ENCODE measurements around the gene EXOC4. TPM values are rescaled to one million over a fixed set of nuclear protein-coding genes. Genes with fewer than 3 reads are reported as not detected.

Gene EXOC4
- total RNA-seq, 1 experiment from 2014 or later, result 71.0 TPM

- intact Hi-C loops (cut with micrococcal nuclease; ENCODE audit: unreplicated experiment), result no loop called here
- no peak for ATAC-seq
- TF ChIP-seq, protein P1, sequence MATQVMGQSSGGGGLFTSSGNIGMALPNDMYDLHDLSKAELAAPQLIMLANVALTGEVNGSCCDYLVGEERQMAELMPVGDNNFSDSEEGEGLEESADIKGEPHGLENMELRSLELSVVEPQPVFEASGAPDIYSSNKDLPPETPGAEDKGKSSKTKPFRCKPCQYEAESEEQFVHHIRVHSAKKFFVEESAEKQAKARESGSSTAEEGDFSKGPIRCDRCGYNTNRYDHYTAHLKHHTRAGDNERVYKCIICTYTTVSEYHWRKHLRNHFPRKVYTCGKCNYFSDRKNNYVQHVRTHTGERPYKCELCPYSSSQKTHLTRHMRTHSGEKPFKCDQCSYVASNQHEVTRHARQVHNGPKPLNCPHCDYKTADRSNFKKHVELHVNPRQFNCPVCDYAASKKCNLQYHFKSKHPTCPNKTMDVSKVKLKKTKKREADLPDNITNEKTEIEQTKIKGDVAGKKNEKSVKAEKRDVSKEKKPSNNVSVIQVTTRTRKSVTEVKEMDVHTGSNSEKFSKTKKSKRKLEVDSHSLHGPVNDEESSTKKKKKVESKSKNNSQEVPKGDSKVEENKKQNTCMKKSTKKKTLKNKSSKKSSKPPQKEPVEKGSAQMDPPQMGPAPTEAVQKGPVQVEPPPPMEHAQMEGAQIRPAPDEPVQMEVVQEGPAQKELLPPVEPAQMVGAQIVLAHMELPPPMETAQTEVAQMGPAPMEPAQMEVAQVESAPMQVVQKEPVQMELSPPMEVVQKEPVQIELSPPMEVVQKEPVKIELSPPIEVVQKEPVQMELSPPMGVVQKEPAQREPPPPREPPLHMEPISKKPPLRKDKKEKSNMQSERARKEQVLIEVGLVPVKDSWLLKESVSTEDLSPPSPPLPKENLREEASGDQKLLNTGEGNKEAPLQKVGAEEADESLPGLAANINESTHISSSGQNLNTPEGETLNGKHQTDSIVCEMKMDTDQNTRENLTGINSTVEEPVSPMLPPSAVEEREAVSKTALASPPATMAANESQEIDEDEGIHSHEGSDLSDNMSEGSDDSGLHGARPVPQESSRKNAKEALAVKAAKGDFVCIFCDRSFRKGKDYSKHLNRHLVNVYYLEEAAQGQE (IDR thresholded peaks at IDR 0.05; ENCODE audit: insufficient read depth in 1 of 2, low read depth in 2 of 2, low read length in 1 of 2), result no peak
- Histone ChIP-seq H3K36me3 (ENCODE audit: control insufficient read depth, insufficient read depth, low read length) (no peaks in the 10 kb centered on the region), H3K27ac (ENCODE audit: low read length) (no peak overlapping the region), H3K4me1 (ENCODE audit: control insufficient read depth, insufficient read depth, low read length) (no peaks in the 10 kb centered on the region), H3K27me3 (ENCODE audit: control insufficient read depth, insufficient read depth, low read length) (no peaks in the 10 kb centered on the region), H3K4me3 (ENCODE audit: low read depth in 2 of 2, low read length in 2 of 2) (no peak overlapping the region), H3K9me3 (ENCODE audit: control insufficient read depth, insufficient read depth, low read depth, low read length) (no peaks in the 10 kb centered on the region)
- DNase-seq (ENCODE audit: low read depth, low spot score), result no peak
- BruUV-seq (replicated peaks), result TSS peak; percentile 15
- CTCF ChIA-PET, result no interaction called here
- in situ Hi-C loops (cut with HindIII; ENCODE audit: low pct_unique_long_range_greater_than_20kb, low sequenced_read_pairs), result no loop called here
- POLR2A ChIA-PET, result no interaction called here
These were observed 706.6 kb downstream of the EXOC4 start for GRCh38 chr7:133959505-133959904.

- Histone ChIP-seq H3K4me3 (ENCODE audit: low read depth in 2 of 2, low read length in 2 of 2) (no peak overlapping the region), H3K36me3 (ENCODE audit: control insufficient read depth, insufficient read depth, low read length) (no peaks in the 10 kb centered on the region), H3K4me1 (ENCODE audit: control insufficient read depth, insufficient read depth, low read length) (no peaks in the 10 kb centered on the region), H3K27me3 (ENCODE audit: control insufficient read depth, insufficient read depth, low read length) (no peaks in the 10 kb centered on the region), H3K9me3 (ENCODE audit: control insufficient read depth, insufficient read depth, low read depth, low read length) (no peaks in the 10 kb centered on the region), H3K27ac (ENCODE audit: low read length) (no peak overlapping the region)
- TF ChIP-seq TCF7L2 (IDR thresholded peaks at IDR 0.05; ENCODE audit: low read depth, low read length), result no peak
- TF ChIP-seq, protein P2, sequence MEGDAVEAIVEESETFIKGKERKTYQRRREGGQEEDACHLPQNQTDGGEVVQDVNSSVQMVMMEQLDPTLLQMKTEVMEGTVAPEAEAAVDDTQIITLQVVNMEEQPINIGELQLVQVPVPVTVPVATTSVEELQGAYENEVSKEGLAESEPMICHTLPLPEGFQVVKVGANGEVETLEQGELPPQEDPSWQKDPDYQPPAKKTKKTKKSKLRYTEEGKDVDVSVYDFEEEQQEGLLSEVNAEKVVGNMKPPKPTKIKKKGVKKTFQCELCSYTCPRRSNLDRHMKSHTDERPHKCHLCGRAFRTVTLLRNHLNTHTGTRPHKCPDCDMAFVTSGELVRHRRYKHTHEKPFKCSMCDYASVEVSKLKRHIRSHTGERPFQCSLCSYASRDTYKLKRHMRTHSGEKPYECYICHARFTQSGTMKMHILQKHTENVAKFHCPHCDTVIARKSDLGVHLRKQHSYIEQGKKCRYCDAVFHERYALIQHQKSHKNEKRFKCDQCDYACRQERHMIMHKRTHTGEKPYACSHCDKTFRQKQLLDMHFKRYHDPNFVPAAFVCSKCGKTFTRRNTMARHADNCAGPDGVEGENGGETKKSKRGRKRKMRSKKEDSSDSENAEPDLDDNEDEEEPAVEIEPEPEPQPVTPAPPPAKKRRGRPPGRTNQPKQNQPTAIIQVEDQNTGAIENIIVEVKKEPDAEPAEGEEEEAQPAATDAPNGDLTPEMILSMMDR (IDR thresholded peaks at IDR 0.05), result no peak
- DNase-seq (ENCODE audit: low read depth, low spot score) (no peak), ATAC-seq (no peak)
- ChIA-PET POLR2A (no interaction called here), CTCF (no interaction called here)
- no TSS peak for BruUV-seq (replicated peaks)
- in situ Hi-C loops (cut with HindIII; ENCODE audit: low pct_unique_long_range_greater_than_20kb, low sequenced_read_pairs) (no loop called here), intact Hi-C loops (cut with micrococcal nuclease; ENCODE audit: unreplicated experiment) (no loop called here)
These were observed 708.8 kb downstream of the EXOC4 start for GRCh38 chr7:133961724-133962123.

GRCh38 chr7:133962646-133963045, 709.8 kb downstream of the EXOC4 start:
- POLR2A ChIA-PET, result no interaction called here
- Histone ChIP-seq H3K27me3 (ENCODE audit: control insufficient read depth, insufficient read depth, low read length) (no peaks in the 10 kb centered on the region), H3K36me3 (ENCODE audit: control insufficient read depth, insufficient read depth, low read length) (no peaks in the 10 kb centered on the region), H3K4me3 (ENCODE audit: low read depth in 2 of 2, low read length in 2 of 2) (no peak overlapping the region), H3K27ac (ENCODE audit: low read length) (no peak overlapping the region), H3K9me3 (ENCODE audit: control insufficient read depth, insufficient read depth, low read depth, low read length) (no peaks in the 10 kb centered on the region), H3K4me1 (ENCODE audit: control insufficient read depth, insufficient read depth, low read length) (no peaks in the 10 kb centered on the region)
- CTCF ChIA-PET, result no interaction called here
- DNase-seq (ENCODE audit: low read depth, low spot score), result no peak
- intact Hi-C loops (cut with micrococcal nuclease; ENCODE audit: unreplicated experiment) (no loop called here), in situ Hi-C loops (cut with HindIII; ENCODE audit: low pct_unique_long_range_greater_than_20kb, low sequenced_read_pairs) (no loop called here)
- TF ChIP-seq, protein P2 (IDR thresholded peaks at IDR 0.05), result no peak
- TF ChIP-seq, protein P1 (IDR thresholded peaks at IDR 0.05; ENCODE audit: insufficient read depth in 1 of 2, low read depth in 2 of 2, low read length in 1 of 2), result no peak
- TF ChIP-seq TCF7L2 (IDR thresholded peaks at IDR 0.05; ENCODE audit: low read depth, low read length), result no peak
- TF ChIP-seq SIN3A (IDR thresholded peaks at IDR 0.05; ENCODE audit: borderline replicate concordance, insufficient read depth, low read depth, low read length), result no peak
- no peak for TF ChIP-seq POLR2AphosphoS5 (IDR thresholded peaks at IDR 0.05; ENCODE audit: low read depth, low read length)
- no TSS peak for BruUV-seq (replicated peaks)
- ATAC-seq, result no peak

All from Panc1 (cell line).